ENCODE data around the gene BAG5.

DNA sequence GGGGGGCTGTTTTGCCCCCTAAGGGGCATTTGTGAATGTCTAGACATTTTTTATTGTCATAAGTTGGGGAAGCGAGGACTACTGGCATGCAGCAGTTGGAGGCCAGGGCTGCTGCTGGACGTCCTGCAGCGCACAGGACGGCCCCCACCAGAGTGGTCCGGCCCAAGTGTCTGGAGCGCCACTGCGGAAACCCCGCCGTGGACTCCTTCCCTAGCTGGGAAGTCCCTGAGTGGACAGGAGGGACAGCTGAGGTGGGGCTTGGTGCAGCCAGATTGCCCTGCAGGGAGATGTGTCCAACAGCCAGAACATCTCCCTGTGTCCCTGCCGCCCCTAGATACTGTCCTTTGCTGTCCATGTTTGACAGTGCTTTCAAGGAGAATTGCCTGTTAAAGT is 45.3 kb downstream of the BAG5 start:
- TF ChIP-seq POLR2A (IDR thresholded peaks at IDR 0.05) = no peak
- TF ChIP-seq, protein P1, sequence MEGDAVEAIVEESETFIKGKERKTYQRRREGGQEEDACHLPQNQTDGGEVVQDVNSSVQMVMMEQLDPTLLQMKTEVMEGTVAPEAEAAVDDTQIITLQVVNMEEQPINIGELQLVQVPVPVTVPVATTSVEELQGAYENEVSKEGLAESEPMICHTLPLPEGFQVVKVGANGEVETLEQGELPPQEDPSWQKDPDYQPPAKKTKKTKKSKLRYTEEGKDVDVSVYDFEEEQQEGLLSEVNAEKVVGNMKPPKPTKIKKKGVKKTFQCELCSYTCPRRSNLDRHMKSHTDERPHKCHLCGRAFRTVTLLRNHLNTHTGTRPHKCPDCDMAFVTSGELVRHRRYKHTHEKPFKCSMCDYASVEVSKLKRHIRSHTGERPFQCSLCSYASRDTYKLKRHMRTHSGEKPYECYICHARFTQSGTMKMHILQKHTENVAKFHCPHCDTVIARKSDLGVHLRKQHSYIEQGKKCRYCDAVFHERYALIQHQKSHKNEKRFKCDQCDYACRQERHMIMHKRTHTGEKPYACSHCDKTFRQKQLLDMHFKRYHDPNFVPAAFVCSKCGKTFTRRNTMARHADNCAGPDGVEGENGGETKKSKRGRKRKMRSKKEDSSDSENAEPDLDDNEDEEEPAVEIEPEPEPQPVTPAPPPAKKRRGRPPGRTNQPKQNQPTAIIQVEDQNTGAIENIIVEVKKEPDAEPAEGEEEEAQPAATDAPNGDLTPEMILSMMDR (IDR thresholded peaks at IDR 0.05) = no peak

All from stomach (tissue), 4 donors.